WERI-Rb-1 (cell line): ENCODE data around the gene TNFRSF8.

Experiments
- DNase-seq: peaks from one replicate; pipeline ENCODE4 v3.0.0-alpha.2; 2020
- H3K27ac ChIP-seq: fragments of 250-450 bp; sonication (Bioruptor Pico); 2 replicates; pipeline ENCODE4 v1.5.1; 2020; ENCODE audit warnings: mild to moderate bottlenecking, moderate library complexity
- H3K27me3 ChIP-seq: fragments of 250-450 bp; sonication (Bioruptor Pico); 2 replicates; pipeline ENCODE4 v1.5.1; 2021; ENCODE audit warnings: mild to moderate bottlenecking, low read depth, moderate library complexity; ENCODE audit not compliant: insufficient read depth, severe bottlenecking
- H3K36me3 ChIP-seq: fragments of 250-450 bp; sonication (Bioruptor Pico); 2 replicates; pipeline ENCODE4 v1.5.1; 2020; ENCODE audit warnings: mild to moderate bottlenecking, moderate library complexity
- H3K4me3 ChIP-seq: 2 replicates; pipeline ENCODE4 v1.5.1; 2011; ENCODE audit warnings: low read depth, mild to moderate bottlenecking, control low read depth, low read length
- H3K9me3 ChIP-seq: fragments of 250-450 bp; sonication (Bioruptor Pico); 2 replicates; pipeline ENCODE4 v1.5.1; 2021; ENCODE audit warnings: mild to moderate bottlenecking, moderate library complexity; ENCODE audit not compliant: severe bottlenecking
- TF ChIP-seq, protein P1 (sequence below): IDR thresholded peaks from 2 replicates; pipeline ENCODE4 v1.5.1; 2011; ENCODE audit warnings: low read depth, mild to moderate bottlenecking, control low read depth, inconsistent platforms, low read length

TNFRSF8 gene

DNA sequence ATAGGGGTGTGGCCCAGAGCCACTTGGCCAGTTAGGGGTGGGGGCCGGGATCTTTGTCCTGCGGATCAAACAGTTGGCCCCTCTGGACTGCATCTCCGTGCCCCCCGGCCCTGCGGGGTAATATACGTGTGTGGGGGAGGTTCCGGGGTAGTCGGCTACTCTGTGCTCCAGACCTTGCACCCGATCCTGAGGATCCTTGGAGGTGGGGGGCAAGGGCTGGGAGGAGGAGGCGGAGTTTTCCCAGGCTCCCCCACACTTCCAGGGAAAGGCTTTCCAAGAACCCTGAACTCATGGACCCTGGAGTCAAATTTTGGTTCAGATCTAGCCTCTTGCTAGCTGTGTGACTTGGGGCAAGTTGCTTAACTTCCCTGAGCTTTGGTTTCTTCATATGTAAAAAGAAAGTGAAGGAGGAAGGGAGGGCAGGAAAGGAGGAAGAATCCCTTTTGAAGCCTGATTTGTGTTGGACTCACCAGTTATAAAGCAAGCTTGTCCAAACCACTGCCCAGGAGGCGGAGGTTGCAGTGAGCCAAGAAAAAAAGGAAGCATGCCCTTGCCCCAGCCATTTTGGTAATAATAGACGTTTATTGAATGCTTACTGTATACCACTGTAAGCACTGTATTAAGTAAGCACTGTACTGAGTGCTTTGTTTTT is 43.1 kb upstream of the TNFRSF8 start:
- peaks cover 23% of the 10 kb centered on the region for H3K36me3 ChIP-seq
- no peaks in the 10 kb centered on the region for H3K9me3 ChIP-seq
- DNase-seq = no peak
- H3K27ac ChIP-seq = peak overlapping the region; percentile 78
- TF ChIP-seq, protein P1, sequence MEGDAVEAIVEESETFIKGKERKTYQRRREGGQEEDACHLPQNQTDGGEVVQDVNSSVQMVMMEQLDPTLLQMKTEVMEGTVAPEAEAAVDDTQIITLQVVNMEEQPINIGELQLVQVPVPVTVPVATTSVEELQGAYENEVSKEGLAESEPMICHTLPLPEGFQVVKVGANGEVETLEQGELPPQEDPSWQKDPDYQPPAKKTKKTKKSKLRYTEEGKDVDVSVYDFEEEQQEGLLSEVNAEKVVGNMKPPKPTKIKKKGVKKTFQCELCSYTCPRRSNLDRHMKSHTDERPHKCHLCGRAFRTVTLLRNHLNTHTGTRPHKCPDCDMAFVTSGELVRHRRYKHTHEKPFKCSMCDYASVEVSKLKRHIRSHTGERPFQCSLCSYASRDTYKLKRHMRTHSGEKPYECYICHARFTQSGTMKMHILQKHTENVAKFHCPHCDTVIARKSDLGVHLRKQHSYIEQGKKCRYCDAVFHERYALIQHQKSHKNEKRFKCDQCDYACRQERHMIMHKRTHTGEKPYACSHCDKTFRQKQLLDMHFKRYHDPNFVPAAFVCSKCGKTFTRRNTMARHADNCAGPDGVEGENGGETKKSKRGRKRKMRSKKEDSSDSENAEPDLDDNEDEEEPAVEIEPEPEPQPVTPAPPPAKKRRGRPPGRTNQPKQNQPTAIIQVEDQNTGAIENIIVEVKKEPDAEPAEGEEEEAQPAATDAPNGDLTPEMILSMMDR = no peak
- H3K27me3 ChIP-seq = no peaks in the 10 kb centered on the region
- peak overlapping the region; percentile 59 for H3K4me3 ChIP-seq

DNA sequence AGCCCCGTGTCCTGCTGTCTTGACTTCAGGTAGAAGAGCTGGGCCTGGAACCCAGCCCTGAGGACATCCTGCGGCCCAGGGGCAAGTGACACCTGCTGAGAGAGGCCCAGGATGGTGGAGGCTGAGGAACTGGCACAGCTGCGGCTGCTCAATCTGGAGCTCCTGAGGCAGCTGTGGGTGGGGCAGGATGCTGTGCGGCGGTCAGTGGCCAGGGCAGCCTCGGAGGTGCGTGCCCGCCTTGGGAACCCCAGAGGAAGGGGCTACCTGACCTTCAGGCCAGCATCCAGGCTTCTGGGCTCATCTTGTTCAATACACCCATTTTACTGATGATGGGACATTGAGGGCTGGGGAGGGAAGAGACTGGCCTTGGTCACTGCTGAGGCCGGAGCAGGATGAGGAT is 41.5 kb upstream of the TNFRSF8 start:
- TF ChIP-seq, protein P1 = no peak
- Histone ChIP-seq H3K27me3 (no peaks in the 10 kb centered on the region), H3K36me3 (peaks cover 36% of the 10 kb centered on the region), H3K4me3 (no peak overlapping the region), H3K9me3 (no peaks in the 10 kb centered on the region), H3K27ac (no peak overlapping the region)
- no peak for DNase-seq

- Histone ChIP-seq H3K36me3 (peaks cover 37% of the 10 kb centered on the region), H3K27me3 (no peaks in the 10 kb centered on the region), H3K27ac (no peak overlapping the region), H3K9me3 (no peaks in the 10 kb centered on the region), H3K4me3 (no peak overlapping the region)
- TF ChIP-seq, protein P1 = no peak
- no peak for DNase-seq
These were observed 41.1 kb upstream of the TNFRSF8 start for GRCh38 chr1:12022036-12022435.

DNA sequence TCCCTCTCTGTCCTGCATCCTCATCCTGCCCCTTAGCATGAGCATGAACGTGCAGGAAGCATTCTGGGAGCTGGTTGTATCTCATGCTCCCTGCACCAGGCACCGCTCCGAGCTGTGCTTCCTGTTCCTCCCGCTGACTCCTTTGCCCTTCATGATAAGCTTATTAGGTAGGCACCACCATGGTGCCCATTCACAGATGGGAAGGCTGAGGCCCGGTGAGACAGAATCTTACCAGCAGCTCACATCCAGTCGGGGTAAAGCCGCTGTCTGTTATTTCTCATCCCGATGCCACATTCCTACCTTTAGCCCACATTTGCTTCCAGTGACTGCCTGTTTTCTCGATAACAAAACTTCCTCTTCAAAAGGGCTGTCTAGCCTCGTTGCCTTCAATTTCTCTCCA is 36.5 kb upstream of the TNFRSF8 start:
- no peak for DNase-seq
- no peak overlapping the region for H3K27ac ChIP-seq
- H3K27me3 ChIP-seq = no peaks in the 10 kb centered on the region
- no peak overlapping the region for H3K4me3 ChIP-seq
- no peaks in the 10 kb centered on the region for H3K9me3 ChIP-seq
- peaks cover 52% of the 10 kb centered on the region for H3K36me3 ChIP-seq
- TF ChIP-seq, protein P1 = no peak

DNA sequence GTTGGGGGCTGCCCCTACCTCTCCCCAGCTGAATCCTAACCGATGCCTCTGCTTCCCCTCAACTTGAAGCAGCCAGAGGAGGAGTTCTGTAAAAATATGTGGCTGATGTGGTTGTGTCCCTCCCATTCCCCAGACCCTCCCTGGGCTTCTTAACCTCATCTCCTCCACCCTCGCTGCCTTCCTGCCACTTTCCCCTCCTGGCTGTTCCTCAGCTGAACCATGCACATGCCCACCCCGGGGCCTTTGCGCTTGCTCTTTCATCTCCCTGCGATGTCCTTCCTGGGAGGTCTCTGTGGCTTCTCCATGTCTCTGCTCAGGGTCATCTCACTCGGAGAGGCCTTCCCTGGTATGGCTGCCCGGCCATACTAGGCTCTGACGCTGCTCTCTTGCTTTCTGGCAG is 34.9 kb upstream of the TNFRSF8 start:
- no peak overlapping the region for H3K27ac ChIP-seq
- TF ChIP-seq, protein P1 = no peak
- DNase-seq = no peak
- no peak overlapping the region for H3K4me3 ChIP-seq
- H3K36me3 ChIP-seq = peaks cover 40% of the 10 kb centered on the region
- no peaks in the 10 kb centered on the region for H3K27me3 ChIP-seq
- no peaks in the 10 kb centered on the region for H3K9me3 ChIP-seq

DNA sequence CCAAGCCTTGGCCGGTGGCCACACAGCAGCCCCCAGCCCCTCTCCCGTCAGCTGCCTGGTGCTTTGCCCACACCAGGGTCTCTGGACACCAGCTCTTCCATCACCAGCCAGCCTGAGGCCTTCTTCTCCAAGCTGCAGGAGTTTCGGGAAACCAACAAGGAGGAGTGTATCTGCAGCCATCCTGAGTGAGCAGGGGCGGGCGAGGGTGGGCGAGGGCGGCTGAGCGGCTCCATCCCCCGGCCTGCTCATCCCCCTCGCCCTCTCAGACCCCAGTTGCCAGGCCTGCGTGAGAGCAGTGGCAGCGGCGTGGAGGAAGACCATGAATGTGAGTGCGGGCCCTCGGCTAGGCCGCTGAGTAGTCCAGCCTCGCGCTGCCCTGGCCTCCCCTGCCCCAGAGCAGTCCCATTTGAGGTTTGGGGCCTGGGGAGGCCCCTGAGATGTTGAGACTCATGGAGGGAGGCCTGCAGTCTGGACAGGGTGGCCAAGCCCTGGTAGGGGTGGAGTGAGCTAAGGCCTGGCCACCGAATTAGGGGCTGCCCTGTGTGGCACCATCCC is 34.1 kb upstream of the TNFRSF8 start:
- Histone ChIP-seq H3K36me3 (peaks cover 37% of the 10 kb centered on the region), H3K27me3 (no peaks in the 10 kb centered on the region), H3K9me3 (no peaks in the 10 kb centered on the region), H3K27ac (no peak overlapping the region), H3K4me3 (no peak overlapping the region)
- no peak for DNase-seq
- TF ChIP-seq, protein P1 = no peak
